Measurements from ENCODE around the gene KRT28.
"Not testable (repeated sequence)": the region's sequence is repeated elsewhere in the genome, so short reads cannot be mapped to it uniquely, and the experiment has no call there.

The KRT28 gene

GRCh38 chr17:40778461-40778860, 21.3 kb downstream of the KRT28 start:
- no peaks in the 10 kb centered on the region for H3K36me3 Mint-ChIP-seq (ENCODE audit: low read depth)
- peaks cover 4% of the 10 kb centered on the region for H3K4me1 Mint-ChIP-seq (ENCODE audit: low read depth)
- peaks cover 69% of the 10 kb centered on the region for H3K27me3 Mint-ChIP-seq

GRCh38 chr17:40777971-40778370, 21.8 kb downstream of the KRT28 start:
- DNase-seq: no peak
- peaks cover 70% of the 10 kb centered on the region for H3K27me3 Mint-ChIP-seq

More at GRCh38 chr17:40778461-40778860, 21.3 kb downstream of the KRT28 start:
- Mint-ChIP-seq H3K27ac (no peak overlapping the region), H3K9me3 (no peaks in the 10 kb centered on the region), H3K4me3 (no peak overlapping the region)
- DNase-seq: no peak

GRCh38 chr17:40777459-40777858, 22.3 kb downstream of the KRT28 start:
- H3K4me3 Mint-ChIP-seq: no peak overlapping the region
- no peak for DNase-seq
- no peaks in the 10 kb centered on the region for H3K36me3 Mint-ChIP-seq (ENCODE audit: low read depth)
- H3K4me1 Mint-ChIP-seq (ENCODE audit: low read depth): peaks cover 4% of the 10 kb centered on the region
- H3K27me3 Mint-ChIP-seq: peaks cover 75% of the 10 kb centered on the region
- no peak overlapping the region for H3K27ac Mint-ChIP-seq
- no peaks in the 10 kb centered on the region for H3K9me3 Mint-ChIP-seq

More at GRCh38 chr17:40777971-40778370, 21.8 kb downstream of the KRT28 start:
- Mint-ChIP-seq H3K27ac (no peak overlapping the region), H3K4me3 (no peak overlapping the region), H3K4me1 (ENCODE audit: low read depth) (peaks cover 4% of the 10 kb centered on the region), H3K36me3 (ENCODE audit: low read depth) (no peaks in the 10 kb centered on the region), H3K9me3 (no peaks in the 10 kb centered on the region)

GRCh38 chr17:40775945-40776344, 23.8 kb downstream of the KRT28 start:
- Mint-ChIP-seq H3K9me3 (no peaks in the 10 kb centered on the region), H3K27me3 (peaks cover 73% of the 10 kb centered on the region), H3K4me3 (no peak overlapping the region), H3K36me3 (ENCODE audit: low read depth) (no peaks in the 10 kb centered on the region), H3K4me1 (ENCODE audit: low read depth) (peaks cover 4% of the 10 kb centered on the region), H3K27ac (no peak overlapping the region)
- no peak for DNase-seq

- Mint-ChIP-seq H3K4me1 (ENCODE audit: low read depth) (no peaks in the 10 kb centered on the region), H3K9me3 (no peaks in the 10 kb centered on the region), H3K27ac (no peak within 1 kb of the TSS), H3K4me3 (no peak within 1 kb of the TSS), H3K36me3 (ENCODE audit: low read depth) (no peaks in the 10 kb centered on the region), H3K27me3 (peaks cover 51% of the 10 kb centered on the region)
- no peak for DNase-seq
These were observed 27.7 kb downstream of the KRT28 start, which contains the start of gene KRT26 for GRCh38 chr17:40772101-40772500. Gene KRT26 (minus strand): TSS chr17:40772201. CDS start chr17:40772113, 88 bp downstream.

GRCh38 chr17:40765657-40766056, 34.1 kb downstream of the KRT28 start:
- DNase-seq: no peak
- no peak overlapping the region for H3K4me3 Mint-ChIP-seq
- no peak overlapping the region for H3K27ac Mint-ChIP-seq
- peaks cover 34% of the 10 kb centered on the region for H3K27me3 Mint-ChIP-seq
- H3K9me3 Mint-ChIP-seq: peaks cover 27% of the 10 kb centered on the region
- H3K36me3 Mint-ChIP-seq (ENCODE audit: low read depth): no peaks in the 10 kb centered on the region
- no peaks in the 10 kb centered on the region for H3K4me1 Mint-ChIP-seq (ENCODE audit: low read depth)

GRCh38 chr17:40763752-40764151, 36.0 kb downstream of the KRT28 start:
- Mint-ChIP-seq H3K4me1 (ENCODE audit: low read depth) (no peaks in the 10 kb centered on the region), H3K4me3 (no peak overlapping the region), H3K36me3 (ENCODE audit: low read depth) (no peaks in the 10 kb centered on the region), H3K27ac (no peak overlapping the region), H3K27me3 (peaks cover 40% of the 10 kb centered on the region), H3K9me3 (peaks cover 40% of the 10 kb centered on the region)
- no peak for DNase-seq

GRCh38 chr17:40760105-40761016, 39.4 kb downstream of the KRT28 start:
- Mint-ChIP-seq H3K27me3 (peaks cover 36% of the 10 kb centered on the region), H3K27ac (no peak overlapping the region), H3K36me3 (ENCODE audit: low read depth) (no peaks in the 10 kb centered on the region), H3K9me3 (peaks cover 46% of the 10 kb centered on the region), H3K4me1 (ENCODE audit: low read depth) (peaks cover under 1% of the 10 kb centered on the region), H3K4me3 (no peak overlapping the region)
- DNase-seq: no peak

GRCh38 chr17:40755231-40755630, 44.5 kb downstream of the KRT28 start, which contains the start of gene KRT25:
Gene KRT25 (minus strand): TSS chr17:40755331. CDS start chr17:40755271, 60 bp downstream.
- Mint-ChIP-seq H3K27me3 (peaks cover 39% of the 10 kb centered on the region), H3K4me1 (ENCODE audit: low read depth) (peaks cover 1% of the 10 kb centered on the region), H3K27ac (no peak within 1 kb of the TSS), H3K36me3 (ENCODE audit: low read depth) (no peaks in the 10 kb centered on the region), H3K9me3 (peaks cover 15% of the 10 kb centered on the region), H3K4me3 (no peak within 1 kb of the TSS)
- no peak for DNase-seq

- Mint-ChIP-seq H3K27ac (no peak overlapping the region), H3K36me3 (ENCODE audit: low read depth) (no peaks in the 10 kb centered on the region), H3K27me3 (peaks cover 36% of the 10 kb centered on the region), H3K4me1 (ENCODE audit: low read depth) (peaks cover 1% of the 10 kb centered on the region), H3K9me3 (peaks cover 7% of the 10 kb centered on the region), H3K4me3 (no peak overlapping the region)
- DNase-seq: no peak
These were observed 46.0 kb downstream of the KRT28 start for GRCh38 chr17:40753804-40754203.

- peaks cover 46% of the 10 kb centered on the region for H3K27me3 Mint-ChIP-seq
- H3K36me3 Mint-ChIP-seq (ENCODE audit: low read depth): no peaks in the 10 kb centered on the region
- DNase-seq: no peak
- no peak overlapping the region for H3K4me3 Mint-ChIP-seq
- no peak overlapping the region for H3K27ac Mint-ChIP-seq
- H3K4me1 Mint-ChIP-seq (ENCODE audit: low read depth): peaks cover 1% of the 10 kb centered on the region
- H3K9me3 Mint-ChIP-seq: peaks cover 3% of the 10 kb centered on the region
These were observed 48.7 kb downstream of the KRT28 start for GRCh38 chr17:40751065-40751464.

GRCh38 chr17:40750391-40750790, 49.4 kb downstream of the KRT28 start:
- Mint-ChIP-seq H3K4me3 (no peak overlapping the region), H3K4me1 (ENCODE audit: low read depth) (peaks cover under 1% of the 10 kb centered on the region), H3K36me3 (ENCODE audit: low read depth) (no peaks in the 10 kb centered on the region), H3K27me3 (peaks cover 49% of the 10 kb centered on the region), H3K27ac (no peak overlapping the region), H3K9me3 (peaks cover 3% of the 10 kb centered on the region)
- DNase-seq: no peak

GRCh38 chr17:40748666-40749065, 51.1 kb downstream of the KRT28 start:
- peaks cover 58% of the 10 kb centered on the region for H3K27me3 Mint-ChIP-seq
- not testable (repeated sequence) for H3K27ac Mint-ChIP-seq; H3K4me1 Mint-ChIP-seq (ENCODE audit: low read depth); H3K9me3 Mint-ChIP-seq; DNase-seq; H3K4me3 Mint-ChIP-seq; H3K36me3 Mint-ChIP-seq (ENCODE audit: low read depth)

Measured in activated T-cell treated with anti-CD3 and anti-CD28 coated beads, Interleukin-2, amount 50 U/mL, for 24 hours (primary cell).